CD4-positive, alpha-beta T cell treated with Interferon alpha-2 for 1 hour (primary cell): ENCODE measurements around the gene NRSN2.
A peak's percentile ranks its signal among the peaks of the same experiment; 100 is the strongest.
"Not testable (repeated sequence)": the region's sequence is repeated elsewhere in the genome, so short reads cannot be mapped to it uniquely, and the experiment has no call there.

Experiments
- DNase-seq, 2 donors: peaks; one replicate each; pipeline ENCODE4 v3.0.0-alpha.2; 2020 to 2022

Gene NRSN2

DNA sequence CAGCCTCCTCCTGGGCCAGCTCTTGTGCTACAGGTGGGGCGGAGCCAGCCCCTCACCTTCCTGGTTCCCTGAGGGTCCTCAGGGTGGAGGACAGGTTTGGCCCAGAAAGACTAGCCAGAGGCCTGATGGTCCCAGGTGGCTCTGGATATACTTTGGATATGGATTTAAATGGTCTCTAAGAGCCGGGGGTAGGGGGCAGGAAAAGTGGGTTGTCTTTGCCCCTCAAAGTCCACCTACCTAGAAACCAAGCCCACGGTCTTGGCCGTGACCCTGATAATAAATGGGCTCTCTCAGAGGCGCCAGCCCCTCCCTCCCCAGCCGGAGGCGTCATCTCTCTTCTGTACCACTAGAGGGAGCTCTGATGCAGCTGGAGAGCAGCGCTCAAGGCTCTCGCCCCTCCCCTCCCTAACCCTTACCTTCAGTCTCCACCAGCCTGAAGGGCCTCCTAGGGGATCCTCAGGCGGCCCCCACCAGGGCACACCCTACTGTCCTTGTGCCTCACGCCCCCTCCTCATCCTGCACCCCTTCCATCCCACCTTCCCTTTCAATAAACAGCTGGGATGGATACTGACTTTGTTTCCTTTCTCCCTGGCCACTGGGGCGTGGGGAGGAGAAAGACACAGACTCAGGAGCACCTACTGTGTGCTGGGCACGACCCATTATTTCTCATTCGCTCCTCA, 7.5 kb downstream of the NRSN2 start:
- peak; percentile 81 to 87 for DNase-seq

DNA sequence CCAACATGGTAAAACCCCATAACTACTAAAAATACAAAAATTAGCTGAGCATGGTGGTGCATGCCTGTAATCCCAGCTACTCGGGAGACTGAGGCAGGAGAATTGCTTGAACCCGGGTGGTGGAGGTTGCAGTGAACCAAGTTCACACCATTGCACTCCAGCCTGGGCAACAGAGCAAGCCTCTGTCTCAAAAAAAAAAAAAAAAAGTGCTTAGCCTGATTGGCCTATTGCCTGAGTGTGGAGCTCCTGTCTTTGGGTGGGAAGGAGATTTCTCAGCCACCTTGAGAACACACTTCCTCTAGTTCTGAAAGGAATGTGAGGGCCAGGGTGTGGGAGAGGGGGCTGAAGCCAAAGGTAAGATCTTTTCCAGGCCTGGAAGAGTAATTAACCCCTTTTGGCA, 9.2 kb downstream of the NRSN2 start:
- not testable (repeated sequence) for DNase-seq

DNA sequence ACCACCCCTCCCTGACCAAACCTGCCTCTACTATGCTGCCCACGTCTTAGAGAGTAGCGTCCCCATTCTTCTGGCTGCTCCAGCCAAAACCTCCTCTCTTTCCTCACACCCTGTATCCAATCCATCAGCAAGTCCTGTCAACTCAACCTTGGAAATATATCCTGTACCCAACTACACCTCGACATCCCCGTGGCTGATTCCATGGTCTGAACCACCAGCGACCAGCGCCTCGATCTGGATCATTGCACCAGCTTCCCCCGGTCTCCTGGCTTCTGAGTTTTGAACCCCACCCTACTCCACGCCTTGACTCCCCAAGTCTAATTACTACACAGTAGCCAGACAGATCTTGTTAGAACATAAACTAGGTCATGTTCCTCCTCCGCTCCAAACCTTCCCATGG, 9.8 kb downstream of the NRSN2 start:
- DNase-seq = no peak

DNA sequence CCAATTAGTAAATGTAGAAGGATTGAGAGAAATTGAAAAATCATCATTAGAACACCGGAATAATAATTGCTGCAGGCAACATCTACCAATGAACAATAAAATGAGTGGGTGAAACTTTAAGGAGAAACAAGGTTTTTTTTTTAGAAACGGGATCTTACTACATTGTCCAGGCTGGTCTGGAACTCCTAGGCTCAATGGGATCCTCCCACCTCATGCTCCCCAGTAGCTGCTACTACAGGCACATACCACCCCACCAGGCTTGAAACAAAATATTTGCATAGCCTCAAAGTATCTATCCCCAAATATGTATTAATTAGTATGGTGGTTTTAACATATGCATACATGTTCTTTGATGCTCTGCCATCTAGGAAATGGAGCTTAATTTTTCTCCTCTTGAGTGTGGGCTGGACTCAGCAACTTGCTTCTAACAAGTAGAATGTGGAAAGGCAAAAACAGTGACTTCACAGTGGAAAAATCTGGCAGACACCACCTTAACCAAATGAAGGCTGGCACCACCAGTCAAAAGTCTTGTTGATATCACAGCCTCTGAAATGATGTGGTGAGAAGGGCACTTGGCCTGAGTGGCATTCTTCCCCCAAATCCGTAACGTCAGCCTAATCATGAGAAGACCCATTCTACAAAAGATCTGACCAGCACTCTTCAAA, 12.1 kb downstream of the NRSN2 start:
- DNase-seq = no peak

DNA sequence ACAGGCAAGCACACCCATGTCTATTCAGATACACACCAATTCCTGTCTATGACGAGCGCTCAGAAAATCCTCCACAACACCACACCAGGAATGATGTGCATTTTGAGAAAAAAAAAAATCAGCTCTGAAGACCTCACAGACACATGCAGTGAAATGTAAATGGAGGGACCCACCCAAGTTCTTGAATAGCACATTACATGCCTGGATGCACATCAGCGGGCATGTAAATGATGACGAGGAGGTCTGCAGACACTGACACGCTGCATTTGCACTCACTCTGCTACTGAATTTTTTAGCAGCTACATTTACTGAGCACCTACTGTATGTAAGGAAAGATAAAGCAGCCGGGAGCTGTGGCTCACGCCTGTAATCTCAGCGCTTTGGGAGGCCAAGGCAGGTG, 14.7 kb downstream of the NRSN2 start:
- no peak for DNase-seq

DNA sequence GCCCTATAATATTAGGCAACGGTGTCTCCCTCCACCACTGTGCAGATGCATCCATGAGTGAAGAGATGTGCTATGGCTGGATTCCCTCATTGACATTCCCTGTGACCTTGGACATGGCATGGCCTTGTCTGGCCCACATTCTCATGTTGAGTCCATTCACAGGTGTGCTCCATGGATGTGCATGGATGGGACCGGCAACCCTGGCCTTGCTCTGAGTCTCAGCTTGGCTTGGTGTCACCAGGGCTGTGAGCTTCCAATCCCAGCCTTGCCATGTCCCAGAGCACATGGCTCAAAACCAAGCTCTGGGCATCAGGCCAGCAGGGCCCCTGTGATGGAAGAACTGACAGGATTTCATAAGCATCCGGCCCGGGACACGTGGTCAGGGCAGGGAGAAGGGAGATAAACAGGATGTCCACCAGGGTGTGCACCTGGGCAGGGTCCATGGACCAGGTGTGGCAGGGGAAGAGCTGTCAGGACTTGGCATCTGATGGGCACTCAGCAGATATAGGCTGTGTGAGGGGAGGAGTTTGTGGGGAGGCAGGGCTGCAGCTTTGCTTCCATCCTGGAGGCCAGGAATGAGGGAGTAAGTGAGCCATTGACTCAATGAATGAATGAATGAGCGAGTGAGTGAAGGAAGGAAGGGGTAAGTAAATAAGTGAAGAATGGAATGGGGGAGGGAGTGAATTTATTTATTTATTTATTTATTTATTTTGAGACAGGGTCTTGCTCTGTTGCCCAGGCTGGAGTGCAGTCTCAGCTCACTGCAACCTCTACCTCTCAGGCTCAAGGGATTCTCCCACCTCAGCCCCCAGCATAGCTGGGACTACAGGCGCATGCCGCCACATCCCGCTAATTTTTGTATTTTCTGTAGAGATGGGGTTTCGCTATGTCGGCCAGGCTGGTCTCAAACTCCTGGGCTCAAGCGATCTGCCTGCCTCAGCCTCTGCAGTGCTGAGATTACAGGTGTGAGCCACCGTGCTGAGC, 15.7 kb downstream of the NRSN2 start:
- peak; percentile 30 to 38 for DNase-seq

DNA sequence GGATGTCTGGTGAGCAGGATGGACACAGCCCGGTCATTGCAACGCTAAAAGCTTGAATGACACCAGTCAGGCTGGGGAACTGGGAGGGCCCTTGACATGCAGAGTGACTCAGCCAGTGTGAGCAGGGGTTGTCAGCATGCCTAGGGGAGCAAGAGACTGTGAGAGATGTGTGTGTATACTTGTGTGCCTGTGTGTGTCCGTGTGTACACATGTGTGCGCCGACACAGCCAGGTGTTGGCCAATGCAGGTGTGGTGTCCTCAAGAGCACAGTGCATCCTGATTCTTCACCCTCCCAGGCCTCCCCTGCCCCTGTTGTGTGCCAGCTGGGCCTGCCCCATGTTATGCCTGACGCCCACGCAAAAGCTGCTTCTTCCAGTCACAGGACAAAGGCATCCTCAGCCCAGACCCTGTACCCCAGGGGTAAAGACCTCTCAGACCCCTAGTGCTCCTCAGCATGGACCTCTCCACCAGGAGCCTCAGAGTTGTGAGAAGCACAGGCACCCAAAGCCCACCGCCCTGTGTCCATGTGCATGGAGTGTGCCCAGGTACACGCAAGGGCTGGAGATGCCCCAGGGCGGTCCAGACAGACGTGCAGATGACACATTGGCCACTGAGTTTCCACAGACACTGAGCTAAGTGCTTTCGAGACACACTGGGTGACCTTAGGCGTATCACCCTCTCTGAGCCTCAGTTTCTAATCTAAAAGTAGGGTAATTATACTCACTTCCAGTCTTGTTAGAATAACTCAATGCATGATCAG, 16.6 kb downstream of the NRSN2 start:
- no peak for DNase-seq

DNA sequence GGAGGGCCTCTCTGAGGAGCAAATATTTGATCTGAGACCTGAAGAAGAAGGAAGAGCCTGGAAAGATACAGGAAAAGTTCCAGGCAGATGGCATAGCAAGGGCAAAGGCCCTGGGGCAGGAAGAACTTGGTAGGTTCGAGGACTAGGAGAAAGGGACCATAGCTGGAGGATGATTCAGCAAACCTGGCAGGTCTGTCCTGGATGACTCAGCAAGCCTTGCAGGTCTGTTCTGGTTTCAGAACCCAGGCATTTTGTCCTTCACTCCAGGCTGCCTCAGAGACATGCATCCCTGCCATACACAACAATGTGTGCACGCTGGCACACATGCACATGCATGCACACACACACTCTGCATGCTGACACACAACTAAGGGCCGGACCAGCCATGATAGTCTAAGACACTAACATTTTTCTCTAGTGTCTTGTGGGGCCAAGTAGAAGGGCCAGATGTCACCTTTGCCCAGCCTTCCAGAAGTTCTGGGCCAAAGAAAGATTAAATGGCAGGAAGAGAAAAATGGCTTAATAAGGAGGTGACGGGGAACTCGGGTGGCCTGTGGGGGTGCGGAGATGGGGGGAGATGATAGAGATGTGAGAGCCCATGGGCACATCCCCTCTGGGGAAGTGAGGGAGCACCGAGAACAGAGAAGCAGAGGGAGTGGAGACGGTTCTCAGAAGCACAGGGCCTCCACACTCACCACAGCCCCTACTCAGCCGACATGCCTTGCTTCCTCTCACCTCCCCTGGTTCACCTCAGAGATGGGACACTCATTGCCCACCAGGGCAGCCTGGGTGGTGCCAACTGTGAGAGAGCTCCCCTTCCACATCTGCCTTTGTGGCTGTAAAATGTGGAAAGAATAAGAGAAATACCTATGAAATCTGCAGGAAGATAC, 18.2 kb downstream of the NRSN2 start:
- DNase-seq = no peak

DNA sequence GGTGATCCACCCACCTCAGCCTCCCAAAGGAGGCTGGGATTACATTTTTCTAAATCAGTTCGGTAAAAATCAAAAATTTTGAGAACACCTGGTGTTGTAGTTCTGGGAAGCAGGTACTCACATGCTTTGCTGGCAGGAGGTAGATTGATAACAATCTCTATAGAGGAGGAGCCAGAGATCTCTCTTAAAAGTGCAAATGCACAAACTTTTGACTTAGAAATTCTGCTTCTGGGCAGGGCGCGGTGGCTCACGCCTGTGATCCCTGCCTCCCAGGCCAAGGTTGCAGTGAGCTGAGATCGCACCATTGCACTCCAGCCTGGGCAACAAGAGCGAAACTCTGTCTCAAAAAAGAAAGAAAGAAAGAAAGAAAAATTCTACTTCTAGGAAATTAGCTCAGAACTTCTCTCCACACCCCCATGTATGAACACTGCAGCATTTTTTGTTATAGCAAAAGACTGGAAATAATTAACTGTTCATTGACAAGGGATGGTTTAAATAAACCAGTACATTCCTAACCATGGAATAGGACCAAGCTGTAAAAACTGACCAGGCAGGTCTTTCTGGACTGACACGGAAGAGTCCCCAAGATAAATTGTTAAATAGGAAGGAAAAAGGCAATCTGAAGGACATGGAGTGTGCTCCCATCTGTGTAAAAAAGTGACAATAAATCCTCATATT, 19.3 kb downstream of the NRSN2 start:
- peak in 1 of 2 donors; percentile 45 for DNase-seq

DNA sequence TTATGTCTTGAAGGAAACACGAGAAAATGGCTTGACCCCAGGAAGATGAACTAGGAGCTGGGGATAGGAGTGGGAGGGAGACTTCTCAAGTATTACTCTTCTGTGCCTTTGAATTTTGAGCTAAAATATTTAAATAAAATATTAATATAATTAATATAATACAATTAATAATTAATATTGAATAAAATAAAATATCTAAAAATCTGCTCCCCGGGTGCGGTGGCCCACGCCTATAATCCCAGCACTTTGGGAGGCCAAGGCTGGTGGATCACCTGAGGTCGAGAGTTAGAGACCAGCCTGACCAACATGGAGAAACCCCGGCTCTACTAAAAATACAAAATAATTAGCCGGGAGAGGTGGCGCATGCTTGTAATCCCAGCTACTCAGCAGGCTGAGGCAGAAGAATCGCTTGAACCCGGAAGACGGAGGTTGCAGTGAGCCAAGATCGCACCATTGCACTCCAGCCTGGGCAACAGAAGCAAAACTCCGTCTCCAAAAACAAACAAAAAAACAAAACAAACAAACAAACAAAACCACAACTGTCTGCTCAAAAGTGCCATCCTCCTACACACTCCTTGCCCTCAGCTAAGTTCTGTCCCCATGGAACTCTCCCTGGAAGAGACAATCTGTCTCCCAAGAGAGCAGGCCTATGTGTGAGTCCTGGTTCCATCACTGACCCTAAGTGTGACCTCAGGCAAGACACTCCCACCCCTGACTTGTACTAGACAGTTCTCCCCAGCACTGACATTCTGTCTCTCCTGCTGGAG, 20.0 kb downstream of the NRSN2 start:
- no peak for DNase-seq

DNA sequence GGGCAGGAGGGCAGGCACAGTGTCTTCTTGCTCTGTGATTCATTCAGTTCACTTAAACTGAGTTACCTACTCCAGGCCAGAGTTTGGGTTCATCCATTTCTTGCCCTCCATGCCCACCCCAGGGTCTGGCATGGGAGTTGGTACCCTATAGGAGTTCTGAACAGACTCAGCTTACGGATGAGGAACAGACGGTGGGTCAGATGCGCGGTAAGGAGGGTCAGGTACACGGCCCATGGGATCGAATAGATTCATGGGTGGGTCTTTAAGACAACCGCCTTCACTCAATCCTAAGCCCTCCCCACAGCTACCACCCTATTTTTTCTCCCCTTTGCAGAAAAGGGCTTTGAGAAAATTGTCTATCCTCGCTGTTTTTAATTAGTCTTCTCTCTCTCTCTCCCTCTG, 20.6 kb downstream of the NRSN2 start:
- DNase-seq = no peak

DNA sequence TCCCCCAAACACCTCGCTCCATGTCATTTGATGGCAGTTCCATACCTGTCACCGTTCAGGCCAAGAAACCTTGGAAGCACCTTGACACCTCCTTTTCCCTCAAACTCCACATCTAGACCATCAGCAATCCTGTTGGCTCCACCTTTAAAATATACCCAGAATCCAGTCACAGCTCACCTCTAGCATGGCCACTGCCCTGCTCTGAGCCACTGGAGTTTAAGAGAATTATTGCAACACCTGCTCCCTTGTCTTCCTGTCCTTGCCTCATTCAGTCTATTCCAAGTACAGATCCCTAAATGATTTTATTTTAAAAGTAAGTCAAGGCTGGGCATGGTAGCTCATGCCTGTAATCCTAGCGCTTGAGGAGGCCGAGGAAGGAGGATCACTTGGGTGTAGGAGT, 22.0 kb downstream of the NRSN2 start:
- no peak for DNase-seq

DNA sequence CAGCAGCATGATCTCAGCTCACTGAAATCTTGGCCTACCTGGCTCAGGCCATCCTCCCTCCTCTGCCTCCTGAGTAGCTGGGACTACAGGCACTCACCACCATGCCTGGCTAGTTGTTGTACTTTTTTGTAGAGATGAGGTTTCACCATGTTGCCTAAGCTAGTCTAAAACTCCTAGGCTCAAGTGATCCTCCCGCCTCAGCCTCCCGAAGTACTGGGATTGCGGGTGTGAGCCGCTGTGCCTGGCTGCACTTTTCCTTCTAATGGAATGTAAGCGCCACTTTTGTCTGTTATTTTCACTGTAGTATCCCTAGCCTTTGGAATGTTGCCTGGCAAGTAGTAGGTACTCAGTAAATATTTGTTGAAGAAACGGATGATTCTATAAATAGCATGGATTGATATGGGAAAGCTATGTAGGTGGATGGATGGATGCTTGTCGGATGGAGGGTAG, 23.3 kb downstream of the NRSN2 start:
- no peak for DNase-seq

DNA sequence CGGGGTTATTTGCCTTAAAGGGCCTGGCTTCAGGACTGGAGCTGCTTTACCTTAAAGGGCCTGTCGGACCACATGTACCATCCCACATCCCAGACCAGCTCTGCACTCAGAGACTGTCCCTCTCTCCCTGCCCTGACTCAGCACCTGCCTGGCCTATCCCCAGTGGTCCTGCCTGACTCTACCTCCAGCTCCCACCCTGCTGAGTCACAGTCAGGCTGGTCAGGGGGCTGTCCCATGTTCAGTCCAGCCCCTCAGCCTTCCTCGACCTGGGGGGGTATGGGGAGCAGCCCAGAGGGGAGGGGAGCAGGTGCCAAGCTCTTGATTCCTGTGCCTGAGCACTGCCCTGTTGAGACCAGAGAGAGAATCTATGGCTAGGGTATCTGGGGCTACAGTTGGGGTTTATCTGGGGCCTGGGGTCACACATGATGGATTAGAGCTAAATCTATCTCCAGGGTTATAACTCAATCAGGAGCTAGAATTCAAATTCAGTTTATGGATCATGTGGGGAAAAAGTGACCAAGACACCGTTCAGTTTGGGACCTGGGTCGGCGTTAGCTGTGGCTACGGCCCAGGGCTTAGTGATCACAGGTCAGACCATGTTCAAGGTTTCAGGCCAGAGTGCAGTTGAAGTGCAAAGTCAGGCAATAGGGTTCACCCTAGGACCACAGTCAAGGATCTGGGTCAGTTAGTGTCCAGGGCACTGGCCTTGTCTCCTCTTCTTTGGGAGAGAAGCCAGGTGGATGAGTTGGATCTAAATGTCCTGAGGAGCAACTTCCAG, 24.3 kb downstream of the NRSN2 start:
- DNase-seq = no peak

DNA sequence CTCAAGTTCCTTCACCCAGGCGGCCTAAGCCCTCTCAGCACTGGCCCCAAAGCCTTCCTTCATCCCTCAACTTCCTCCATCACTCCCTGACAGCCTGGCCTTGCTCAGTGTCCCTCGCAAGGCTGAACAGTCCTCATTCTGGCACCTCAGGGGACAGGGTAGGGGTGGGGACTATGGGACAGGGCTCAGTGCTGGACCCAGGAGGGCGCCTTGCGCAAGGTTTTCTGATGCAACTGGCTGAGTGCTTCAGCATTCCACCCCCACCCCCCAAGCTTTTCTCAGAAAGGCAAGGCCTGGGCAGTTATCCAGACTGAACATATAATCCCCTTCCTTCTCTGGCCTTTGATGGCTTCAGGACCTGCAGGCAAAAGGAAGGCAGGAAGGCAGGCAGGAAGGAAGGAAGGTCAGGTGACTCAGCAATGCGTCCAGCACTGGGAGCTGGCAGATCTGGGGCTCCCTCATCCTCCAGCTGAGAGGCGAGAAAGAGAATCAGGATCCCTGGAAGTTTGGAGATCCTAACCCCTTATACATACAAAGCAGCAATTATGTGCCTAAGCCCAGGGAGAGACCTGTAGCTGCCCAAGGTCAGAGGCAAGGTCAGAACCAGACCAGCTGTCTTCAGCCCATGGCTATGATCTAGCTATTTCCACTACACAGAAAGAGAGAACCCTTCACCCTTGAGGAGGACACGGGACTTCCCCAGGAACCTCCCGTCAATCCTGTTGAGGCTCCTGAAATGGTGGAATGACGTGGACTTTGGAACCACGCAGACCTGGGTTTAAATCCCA, 25.0 kb downstream of the NRSN2 start:
- DNase-seq = peak in 1 of 2 donors; percentile 63

DNA sequence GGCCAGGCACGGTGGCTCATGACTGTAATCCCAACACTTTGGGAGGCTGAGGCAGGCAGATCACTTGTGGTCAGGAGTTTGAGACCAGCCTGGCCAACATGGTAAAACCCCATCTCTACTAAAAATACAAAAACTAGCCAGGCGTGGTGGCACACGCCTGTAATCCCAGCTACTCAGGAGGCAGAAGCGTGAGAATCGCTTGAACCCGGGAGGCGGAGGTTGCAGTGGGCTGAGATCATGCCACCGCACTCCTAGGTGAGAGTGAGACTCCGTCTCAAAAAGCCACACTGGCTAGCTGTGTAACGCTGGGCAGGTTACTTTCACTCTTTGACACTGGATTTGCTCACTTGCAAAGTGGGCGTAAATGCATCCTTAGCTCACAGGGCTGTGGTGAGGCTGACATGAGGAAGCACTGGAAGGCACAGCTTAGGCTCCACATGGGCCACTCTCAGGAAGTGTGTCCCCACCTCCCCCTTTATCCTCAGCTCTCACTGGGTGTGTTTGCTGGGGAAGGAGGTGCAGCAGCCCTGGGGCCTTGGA, 25.7 kb downstream of the NRSN2 start:
- not testable (repeated sequence) for DNase-seq

DNA sequence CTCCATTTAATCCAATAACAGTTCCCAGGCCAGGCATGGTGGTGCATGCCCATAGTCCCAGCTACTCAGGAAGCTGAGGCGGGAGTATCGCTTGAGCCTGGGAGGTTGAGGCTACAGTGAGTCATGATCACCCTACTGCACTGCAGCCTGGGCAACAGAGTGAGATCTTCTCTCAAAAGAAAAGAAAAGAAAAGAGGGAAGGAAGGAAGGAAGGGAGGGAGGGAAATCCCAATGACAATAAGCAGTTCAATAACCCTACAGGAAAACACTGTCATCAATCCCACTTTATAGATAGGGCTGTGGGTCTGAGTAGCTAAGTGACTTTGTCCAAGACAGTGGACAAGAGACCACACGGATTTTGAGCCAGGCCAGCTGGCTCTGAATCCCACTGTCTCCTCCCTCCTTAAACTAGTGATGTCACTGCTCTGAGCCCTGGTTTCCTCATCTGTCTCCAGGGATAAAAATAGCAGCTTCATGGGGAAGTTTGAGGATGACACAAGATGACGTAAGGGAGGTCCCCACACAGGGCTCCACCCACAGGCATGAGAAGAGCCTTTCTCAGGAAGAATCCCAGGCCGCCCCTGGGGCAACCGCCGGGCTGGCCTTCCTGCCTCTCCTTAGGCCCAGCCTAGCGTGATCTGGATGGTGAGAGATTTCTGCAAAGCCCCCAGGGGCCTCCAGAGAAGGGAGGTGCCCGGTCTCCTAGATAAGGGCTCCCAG, 26.4 kb downstream of the NRSN2 start:
- DNase-seq = peak in 1 of 2 donors; percentile 66
